Measurements from ENCODE around the gene PCDH15.

DNA sequence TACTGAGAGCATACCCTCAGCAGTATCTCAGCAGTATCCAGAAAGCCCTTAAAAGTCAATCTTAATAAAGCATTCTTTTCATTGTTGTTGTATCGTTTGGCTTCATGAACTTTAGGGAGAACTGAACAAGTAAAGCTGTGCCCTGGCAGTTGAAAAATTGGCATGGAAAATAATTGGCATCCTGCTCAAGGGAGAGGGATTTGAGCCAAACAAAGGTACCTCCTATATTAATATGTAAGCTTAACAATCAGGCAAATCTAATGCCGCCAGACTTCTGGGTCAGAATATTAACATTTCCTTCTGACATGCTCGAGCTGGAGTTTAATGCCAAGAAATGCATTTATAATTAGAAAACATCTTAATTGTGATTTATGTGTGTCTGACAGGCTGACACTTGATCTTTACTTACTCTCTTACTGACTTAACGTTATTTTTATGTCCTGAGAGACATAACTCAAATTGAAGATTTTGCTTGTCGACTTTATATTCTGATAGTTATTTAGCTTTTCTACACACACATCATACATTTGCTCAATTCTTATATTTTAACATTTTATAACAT is 42.1 kb upstream of the PCDH15 start:
- no peak for TF ChIP-seq RCOR1 (IDR thresholded peaks at IDR 0.05; ENCODE audit: insufficient replicate concordance, low read length)
- no peak for TF ChIP-seq BHLHE40 (IDR thresholded peaks at IDR 0.05; ENCODE audit: low read depth, low read length)
- no peak for TF ChIP-seq RAD21 (IDR thresholded peaks at IDR 0.05; ENCODE audit: low read length)
- no peak for TF ChIP-seq MAFK (IDR thresholded peaks at IDR 0.05; ENCODE audit: low read depth, low read length)
- TF ChIP-seq CTCF (conservative IDR thresholded peaks at IDR 0.05; ENCODE audit: low read depth, low read length) = no peak
- no peak for TF ChIP-seq POLR2A (IDR thresholded peaks at IDR 0.05; ENCODE audit: low read depth, low read length)

All from IMR-90 (cell line).